ENCODE results near the gene DUSP3.
"Not testable (repeated sequence)": the region's sequence is repeated elsewhere in the genome, so short reads cannot be mapped to it uniquely, and the experiment has no call there.

Gene DUSP3

DNA sequence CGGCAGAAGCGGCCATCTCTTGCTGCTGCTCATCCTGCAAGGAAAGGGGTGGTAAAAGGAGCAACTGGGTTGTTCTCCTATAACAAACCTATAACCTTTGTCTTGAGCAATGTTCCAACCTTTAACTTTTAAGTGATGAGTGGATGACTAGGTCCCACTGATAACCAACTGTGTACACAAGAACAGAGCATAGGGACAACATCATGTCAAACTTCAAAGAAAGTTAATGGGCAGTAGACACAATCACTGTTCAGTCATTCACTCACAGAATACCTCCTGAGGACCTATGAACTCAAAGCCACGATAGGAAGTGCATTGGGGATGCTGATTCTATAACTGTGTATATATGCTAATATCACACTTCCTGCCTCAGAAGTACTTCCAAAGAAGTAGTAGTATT is 23.1 kb upstream of the DUSP3 start:
- no peak for DNase-seq (ENCODE audit: low read depth in 2 of 2)

DNA sequence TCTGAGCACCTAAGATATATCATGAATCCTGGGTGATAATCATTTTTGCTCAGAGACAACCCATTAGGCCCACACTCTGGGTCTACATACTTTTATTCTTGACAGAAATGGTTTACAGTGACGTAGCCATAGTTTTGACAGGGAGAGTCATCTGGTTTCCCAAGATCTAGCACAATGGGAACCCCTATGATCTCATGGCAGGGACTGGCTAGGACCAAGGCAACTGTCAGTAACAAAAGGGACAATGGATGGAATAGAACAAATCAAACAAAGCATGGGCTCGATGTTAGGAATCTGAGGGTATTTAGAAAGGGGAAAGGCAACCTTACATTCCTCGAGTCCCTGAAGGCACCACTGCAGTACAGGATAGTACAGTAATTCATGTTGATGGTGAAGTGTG is 22.0 kb upstream of the DUSP3 start:
- DNase-seq (ENCODE audit: low read depth in 2 of 2) = no peak

DNA sequence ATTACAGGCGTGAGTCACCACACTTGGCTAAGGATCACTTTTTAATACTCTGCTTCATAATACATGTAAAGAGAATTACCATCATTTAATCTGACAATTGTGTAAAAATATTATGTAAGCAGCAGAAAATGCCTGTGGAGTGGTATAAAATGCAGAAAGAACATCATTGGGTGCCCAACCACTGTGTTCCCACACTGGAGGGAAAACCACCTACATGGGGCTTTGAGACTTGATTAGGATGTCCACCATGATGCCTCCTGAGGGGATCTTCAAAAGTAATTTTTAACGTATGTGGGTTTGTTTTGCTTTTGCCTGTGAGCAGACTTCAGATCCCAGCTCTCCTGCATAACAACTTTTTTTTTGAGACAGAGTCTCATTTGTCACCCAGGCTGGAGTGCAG is 20.3 kb upstream of the DUSP3 start:
- DNase-seq (ENCODE audit: low read depth in 2 of 2) = no peak

DNA sequence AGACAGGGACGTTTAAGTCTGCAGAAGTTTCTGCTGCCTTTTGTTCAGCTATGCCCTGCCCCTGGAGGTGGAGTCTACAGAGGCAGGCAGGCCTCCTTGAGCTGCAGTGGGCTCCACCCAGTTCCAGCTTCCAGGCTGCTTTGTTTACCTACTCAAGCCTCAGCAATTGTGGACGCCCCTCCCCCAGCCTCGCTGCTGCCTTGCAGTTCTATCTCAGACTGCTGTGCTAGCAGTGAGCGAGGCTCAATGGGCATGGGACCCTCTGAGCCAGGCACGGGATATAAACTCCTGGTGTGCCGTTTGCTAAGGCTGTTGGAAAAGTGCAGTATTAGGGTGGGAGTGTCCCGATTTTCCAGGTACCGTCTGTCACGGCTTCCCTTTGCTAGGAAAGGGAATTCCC is 19.2 kb upstream of the DUSP3 start:
- DNase-seq (ENCODE audit: low read depth in 2 of 2) = not testable (repeated sequence)

DNA sequence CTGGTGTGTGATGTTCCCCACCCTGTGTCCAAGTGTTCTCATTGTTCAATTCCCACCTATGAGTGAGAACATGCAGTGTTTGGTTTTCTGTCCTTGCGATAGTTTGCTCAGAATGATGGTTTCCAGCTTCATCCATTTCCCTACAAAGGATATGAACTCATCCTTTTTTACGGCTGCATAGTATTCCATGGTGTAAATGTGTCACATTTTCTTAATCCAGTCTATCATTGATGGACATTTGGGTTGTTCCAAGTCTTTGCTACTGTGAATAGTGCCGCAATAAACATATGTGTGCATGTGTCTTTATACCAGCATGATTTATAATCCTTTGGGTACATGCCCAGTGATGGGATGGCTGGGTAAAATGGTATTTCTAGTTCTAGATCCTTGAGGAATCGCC is 13.9 kb upstream of the DUSP3 start:
- not testable (repeated sequence) for DNase-seq (ENCODE audit: low read depth in 2 of 2)

DNA sequence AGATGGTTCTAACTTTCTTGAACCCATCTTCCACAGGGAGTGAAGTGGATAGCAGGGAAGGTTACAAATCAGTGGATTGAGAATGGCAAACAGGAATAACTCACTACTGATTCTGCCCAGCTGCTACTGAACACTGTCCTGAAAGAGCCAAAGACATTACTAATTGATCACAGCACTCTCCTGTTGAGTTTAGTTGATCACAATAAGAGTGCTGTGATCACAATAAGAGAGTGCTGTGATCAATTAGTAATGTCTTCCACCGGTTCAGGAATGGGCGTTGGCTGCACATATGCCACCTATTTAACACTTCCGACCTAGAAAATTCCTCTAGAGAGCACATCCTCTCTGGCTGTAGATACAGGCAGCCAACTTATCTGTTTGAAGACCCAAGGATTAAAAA is 12.8 kb upstream of the DUSP3 start:
- DNase-seq (ENCODE audit: low read depth in 2 of 2) = no peak

DNA sequence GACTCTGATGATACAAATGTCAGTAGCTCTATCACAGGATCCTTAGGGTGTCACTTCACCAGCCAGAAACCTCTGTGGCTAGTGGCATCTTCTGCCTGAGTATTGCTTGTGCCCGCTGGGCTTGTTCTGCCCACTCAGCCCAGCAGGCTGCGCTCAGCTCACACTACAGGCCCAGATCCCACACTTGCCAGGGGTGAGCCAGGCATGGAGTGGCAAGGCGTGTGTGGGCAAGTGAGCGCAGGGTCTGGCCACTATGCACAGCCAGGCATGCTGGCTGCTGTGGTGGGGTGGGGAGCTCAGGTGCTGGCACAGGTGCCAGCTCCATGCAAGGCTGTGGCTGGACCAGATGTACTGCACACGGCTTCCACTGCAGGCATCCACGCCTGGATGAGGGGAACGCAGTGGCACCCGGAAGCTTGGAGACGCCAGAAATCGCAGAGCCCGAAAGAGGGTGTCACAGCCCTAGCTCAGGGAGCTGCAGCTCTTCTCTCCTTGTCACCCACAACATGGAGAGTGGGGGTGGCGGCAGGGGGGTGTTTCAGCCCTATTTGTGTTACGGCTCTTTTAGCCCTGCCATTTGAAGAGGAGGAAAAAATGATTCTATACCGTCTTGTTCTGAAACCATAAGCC is 11.6 kb upstream of the DUSP3 start:
- no peak for DNase-seq (ENCODE audit: low read depth in 2 of 2)

DNA sequence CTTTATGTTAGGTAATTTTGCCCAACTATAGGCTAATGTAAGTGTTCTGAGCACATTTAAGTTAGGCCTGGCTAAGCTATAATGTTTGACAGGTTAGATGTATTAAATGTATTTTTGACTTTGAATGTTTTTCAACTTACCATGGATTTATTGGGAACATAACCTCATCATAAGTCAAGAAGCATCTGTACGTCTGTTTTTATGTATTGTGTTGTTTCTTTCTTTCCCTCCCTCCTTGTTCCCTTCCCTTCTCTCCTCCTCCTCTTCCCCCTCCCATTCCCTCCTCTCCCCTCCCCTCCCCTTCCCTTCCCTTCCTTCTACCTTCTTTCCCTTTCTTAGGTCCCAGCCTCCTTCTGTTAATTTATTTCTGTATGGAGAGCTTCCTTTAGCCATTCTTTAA is 10.7 kb upstream of the DUSP3 start:
- DNase-seq (ENCODE audit: low read depth in 2 of 2) = no peak

DNA sequence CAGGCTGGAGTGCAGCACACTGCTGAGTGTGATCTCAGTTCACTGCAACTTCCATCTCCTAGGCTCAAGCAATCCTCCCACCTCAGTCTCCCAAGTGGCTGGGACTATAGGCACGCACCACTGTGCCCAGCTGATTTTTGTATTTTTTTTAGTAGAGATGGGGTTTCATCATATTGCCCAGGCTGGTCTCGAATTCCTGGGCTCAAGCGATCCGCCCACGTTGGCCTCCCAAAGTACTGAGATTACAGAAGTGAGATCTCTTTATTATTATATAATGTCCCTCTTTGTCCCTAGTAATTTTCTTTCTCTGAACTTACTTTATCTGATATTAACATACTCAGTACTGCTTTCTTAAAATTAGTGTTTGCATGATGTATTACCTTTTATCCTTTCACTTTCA is 9.8 kb upstream of the DUSP3 start:
- no peak for DNase-seq (ENCODE audit: low read depth in 2 of 2)

DNA sequence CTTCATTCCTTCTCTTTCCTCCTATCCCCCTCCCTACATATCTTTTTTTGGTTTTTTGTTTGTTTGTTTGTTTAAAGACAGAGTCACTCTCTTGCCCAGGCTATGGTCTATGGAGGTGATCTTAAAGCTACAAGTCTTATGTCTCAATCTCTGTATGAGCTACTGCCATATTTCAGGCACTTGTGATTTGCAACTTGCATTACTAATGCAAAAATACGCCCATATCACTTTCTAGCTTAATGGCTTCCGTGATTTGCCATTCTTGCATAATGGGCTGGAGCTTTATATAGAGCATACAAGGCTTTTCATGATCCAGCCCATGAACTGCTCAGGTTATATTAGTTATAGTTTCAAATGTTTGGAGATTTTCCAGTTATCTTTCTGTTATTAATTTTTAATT is 9.0 kb upstream of the DUSP3 start:
- DNase-seq (ENCODE audit: low read depth in 2 of 2) = no peak

DNA sequence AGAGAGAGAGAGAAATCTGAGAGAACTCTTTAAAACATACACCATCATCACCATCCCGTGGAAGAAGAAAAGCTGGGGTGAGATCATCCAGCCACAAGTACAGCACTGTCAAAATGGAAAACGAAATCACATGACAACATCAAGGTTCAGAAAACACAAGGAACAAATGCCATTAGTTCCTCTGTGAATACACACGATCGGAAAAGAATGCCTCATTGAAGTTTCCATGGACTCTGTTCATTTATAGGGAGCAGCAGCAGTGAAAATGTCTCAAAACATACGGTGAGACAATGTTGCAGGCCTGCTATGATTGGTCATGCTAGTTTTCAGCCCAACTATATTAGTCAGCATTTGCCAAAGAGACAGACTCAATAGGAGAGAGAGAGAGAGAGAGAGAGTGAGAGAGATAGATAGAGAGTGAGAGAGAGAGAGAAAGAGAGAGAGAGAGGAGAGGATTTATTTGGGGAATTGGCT is 5.9 kb upstream of the DUSP3 start:
- DNase-seq (ENCODE audit: low read depth in 2 of 2) = no peak

DNA sequence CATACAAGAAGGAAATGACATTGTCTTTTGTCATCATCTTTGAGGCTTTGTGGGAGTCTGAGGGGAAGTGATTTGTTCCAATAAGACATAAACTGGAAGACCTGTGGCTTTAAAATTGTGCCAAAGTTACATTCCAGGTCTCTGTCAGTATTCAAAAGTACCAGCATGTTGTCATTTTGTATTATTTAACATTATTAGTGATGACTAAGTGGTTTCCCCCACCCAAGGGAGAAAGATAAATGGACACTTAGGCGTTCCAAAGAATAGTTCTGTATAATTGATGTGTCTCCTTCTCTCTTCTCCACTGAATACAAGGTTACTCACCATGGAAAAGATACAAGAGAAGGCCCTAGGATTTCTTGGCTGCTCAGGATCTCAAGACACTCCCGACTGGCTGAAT is 5.3 kb upstream of the DUSP3 start:
- DNase-seq (ENCODE audit: low read depth in 2 of 2) = no peak

DNA sequence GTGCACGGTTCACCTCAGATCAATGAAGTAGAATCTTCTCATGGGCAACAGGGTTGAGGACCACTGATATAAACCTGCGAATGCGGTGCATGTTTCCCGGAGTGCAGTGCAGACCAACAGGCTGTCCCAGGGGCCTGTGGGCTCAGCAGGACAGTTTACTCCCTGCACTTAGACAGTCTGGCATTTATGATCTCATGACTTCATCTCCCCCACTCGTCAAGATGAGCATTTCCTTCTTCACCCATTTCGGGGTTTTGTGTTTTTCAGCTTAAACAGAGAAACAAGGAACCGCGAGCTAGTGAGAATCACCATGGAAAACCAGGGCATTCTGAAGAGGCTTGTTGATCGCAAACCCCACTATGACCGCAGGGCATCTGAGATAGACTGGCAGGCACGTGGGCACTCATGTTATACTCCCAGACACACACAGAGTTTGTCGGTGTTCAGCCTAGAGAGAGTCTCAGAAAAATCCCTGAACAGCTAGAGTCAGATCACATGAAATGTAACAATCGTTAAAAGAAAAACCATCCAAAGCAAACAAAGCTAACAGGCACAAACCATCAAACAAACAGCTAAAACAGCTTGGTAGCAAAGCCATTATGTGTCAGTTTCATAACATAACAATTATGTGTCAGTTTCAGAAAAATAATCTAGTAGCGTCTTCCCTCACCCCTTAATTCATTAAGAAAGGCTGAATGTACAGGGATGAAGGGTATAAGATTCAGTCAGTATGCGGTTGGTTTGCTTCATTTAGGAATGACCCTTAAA is 4.3 kb upstream of the DUSP3 start:
- no peak for DNase-seq (ENCODE audit: low read depth in 2 of 2)

DNA sequence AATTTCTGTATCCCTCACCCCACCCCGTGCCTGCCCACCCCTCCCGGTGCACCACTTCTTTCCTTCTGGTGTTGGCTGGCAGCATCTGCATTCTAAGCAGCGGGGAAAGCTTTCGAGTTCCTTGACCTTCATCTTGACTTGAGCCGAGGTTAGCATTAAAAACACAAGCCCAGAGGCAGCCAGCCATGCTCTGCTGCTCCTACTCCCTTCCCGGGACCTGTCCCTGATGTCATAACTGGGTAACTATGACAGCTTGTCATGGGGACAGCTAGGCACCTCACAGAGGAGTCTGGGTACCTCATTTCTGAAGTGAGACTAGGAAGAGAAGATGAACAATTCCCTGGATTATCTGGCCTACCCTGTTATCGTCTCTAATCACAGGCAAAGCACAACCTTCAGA is 1.4 kb upstream of the DUSP3 start, which contains the start of gene CFAP97D1:
Gene CFAP97D1, plus strand, starts transcription at position 301 of the 400 bp plus-strand sequence. Its CDS starts 28 bp downstream, at position 329.
- no peak for DNase-seq (ENCODE audit: low read depth in 2 of 2)

DNA sequence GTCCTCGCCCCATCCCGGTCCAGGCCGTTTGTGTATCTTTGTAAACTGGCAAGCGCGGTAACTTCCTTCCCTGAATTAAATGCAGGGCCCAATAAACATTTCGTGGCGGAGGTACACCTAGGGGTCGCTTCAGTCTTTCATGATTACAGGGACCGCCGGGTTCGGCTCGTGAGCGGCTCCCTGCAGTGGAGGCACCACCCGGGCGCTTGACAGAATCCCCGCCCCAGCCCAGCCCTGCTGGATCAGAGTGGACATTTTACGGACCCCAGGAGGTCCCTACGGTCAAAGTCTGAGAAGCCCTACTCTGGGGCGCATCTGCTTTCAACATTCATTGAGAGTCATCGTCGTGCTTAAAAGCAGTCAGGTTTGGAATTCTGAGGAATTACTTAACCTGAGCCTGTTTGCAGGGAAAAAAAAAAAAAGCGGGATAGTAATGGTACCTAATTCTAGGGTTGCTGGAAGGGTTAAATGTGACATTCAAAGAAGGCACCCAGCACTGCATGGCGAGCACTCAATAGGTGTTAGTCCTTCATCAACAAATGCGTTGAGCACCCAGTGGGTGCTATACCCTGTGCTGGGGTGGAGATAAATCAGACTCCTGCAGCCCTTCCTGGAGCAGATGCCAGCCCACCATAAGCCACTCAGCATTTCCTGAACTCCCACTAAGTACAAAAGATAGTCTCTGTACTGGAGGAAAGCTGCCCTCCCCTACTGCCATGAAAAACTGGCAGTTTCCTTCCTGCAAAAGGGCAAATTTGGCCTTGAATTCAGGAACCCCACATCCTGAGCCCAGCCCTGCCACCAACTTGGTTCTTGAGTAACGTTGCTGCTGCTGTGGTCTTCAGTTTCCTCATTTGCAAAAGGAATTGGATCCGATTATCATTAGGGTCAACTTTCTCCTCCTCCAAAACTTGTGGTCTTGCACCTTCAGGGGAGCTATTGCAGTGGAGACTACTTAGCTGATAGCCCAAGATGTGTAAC is 658 bp upstream of the DUSP3 start:
- DNase-seq (ENCODE audit: low read depth in 2 of 2) = no peak

DNA sequence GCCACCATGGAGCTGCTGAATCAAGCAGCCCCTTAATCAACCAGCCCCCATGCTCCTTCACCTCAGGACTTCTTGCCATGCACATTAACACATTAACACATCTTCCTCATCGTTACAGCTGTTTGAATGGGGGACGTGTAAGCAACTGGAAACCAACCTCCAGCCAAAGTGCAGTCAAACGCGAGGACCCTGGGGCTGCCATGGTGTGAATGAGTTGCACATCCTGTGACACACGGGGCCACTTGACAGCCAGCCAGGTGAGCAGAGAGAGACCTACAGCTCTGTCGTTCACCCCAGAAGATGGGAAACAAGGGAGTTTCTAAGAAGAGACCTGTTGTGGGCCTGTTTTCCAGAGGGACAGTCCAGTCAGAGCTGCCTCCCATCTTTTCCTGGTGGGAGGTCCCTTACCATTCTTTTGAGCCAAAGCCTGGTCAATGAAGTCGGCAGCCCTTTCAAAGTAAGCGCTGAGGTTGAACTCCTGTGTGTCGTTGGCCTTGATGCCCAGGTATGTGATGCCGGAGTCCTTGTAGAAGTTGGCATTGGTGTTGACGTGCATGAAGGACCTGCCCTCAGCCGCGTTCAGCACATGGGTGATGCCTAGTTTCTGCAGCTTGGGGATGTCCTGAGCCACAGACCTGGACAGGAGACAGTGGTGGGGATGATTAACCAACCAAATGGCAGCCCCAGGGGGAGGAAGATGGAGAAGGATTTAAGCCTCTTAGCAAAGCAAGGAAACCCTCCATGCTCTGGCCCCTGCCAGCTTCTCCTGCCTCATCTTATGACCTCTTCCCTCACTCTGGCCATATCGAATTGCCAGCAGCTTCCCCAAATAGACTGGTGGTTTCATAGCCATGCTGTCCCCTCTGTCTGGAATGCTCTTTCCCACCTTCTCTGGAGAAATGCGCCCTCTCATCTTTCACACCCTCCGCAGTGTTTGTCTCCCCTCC is 4.2 kb downstream of the DUSP3 start:
- DNase-seq (ENCODE audit: low read depth in 2 of 2) = no peak

DNA sequence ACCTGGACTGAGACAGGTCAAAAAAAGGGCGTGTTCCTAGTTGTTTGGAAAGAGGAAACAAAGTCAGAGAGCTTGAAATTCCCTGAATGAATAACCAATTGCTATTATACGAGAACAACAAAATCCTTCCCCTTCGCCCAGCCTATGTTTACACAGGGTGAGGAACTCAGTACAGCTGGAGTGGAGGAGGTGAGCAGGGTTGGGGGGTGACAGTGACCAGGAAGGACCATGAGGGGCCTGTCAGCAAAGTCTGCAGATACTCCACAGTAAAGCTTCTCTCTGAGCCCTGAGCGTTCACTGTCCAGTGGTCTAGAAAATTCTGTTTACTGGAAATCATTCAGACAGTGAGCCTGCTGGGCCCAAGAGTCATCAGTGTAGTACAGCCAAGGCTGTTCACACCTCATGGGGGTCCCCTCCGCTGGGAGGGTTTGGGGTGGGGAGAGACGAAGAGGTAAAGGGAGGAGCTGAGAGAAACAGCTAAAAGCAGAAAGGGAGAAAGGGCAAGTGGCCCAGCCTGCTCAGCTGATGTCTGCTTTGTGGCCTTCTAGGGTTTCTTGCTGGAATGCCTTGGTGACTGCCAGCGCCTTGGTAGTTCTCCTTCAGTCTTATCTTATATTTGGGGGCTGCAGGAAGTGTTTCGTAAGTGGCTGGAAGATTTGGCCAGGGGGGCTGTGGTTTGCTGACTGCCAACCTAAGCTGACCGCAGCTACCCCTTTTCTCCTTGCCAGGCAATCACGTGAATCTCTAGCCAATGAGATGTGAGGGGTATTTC is 5.7 kb downstream of the DUSP3 start:
- no peak for DNase-seq (ENCODE audit: low read depth in 2 of 2)

DNA sequence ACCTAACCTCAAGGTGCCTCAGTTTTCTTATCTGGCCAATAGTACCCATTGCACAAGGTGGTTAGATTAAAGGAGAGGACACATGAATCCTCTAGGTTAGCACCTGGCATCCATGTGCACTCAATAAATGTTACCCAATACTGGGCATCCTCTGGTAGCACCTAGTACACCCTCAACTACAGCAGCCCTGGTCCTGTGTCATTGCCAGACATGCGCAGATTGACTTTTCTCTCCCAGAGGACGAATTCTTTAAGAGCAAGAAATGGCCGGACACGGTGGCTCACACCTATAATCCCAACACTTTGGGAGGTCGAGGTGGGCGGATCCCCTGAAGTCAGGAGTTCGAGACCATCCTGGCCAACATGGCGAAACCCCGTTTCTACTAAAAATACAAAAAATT is 7.3 kb downstream of the DUSP3 start:
- DNase-seq (ENCODE audit: low read depth in 2 of 2) = no peak

DNA sequence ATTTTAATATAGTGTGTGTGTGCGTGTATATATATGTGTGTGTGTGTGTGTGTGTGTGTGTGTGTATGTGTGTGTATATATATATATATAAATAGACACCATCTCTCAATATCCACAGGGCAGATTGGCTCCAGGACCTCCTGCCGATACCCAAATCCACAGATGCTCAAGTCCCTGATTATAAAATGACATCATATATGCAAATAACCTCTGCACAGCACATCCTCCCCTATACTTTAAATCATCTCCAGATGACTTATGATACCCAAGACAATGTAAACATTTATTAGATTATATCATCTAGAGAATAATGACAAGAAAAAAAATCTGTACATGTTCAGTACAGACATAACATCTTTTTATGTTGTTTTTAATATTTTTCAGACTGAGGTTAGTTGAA is 7.8 kb downstream of the DUSP3 start:
- DNase-seq (ENCODE audit: low read depth in 2 of 2) = no peak

DNA sequence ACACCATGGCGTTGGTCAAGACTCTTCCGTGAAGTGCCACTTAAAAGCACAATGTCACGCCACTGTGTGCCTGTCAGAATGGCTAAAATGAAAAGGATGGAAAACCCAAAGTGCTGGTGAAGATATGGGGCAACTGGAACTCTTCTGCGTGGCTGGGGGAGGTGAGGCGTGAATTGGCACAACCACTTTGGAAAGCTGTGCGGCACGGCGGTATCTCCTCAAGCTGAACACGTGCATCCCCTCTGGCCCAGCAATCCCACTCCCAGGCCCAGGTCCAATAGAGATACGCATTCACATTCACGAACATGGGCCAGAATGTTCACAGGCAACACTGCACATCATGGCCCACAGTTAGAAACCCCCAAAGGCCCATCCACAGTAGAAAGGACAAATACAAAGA is 8.9 kb downstream of the DUSP3 start:
- no peak for DNase-seq (ENCODE audit: low read depth in 2 of 2)
